ENCODE results near the gene EPHX1. TPM values are rescaled to one million over a fixed set of nuclear protein-coding genes. Genes with fewer than 3 reads are reported as not detected.

Gene EPHX1
- total RNA-seq, 1 donor from 2014 or later = 16.9 TPM

Other genes starting within 250 kb of the EPHX1 start
- gene ENAH, start 157.0 kb upstream of the EPHX1 start, total RNA-seq (ENCODE audit: insufficient read depth, low replicate concordance) = 279 TPM
- 226 TPM for gene SRP9, start 32.3 kb upstream of the EPHX1 start, total RNA-seq (ENCODE audit: insufficient read depth, low replicate concordance)
- gene TMEM63A, start 72.3 kb downstream of the EPHX1 start, total RNA-seq (ENCODE audit: insufficient read depth, low replicate concordance) = 15.9 TPM
- 2.4 TPM for gene LEFTY1, start 79.0 kb downstream of the EPHX1 start, total RNA-seq (ENCODE audit: insufficient read depth, low replicate concordance)
- gene PYCR2, start 114.1 kb downstream of the EPHX1 start, total RNA-seq (ENCODE audit: insufficient read depth, low replicate concordance) = 23.1 TPM
- 144 TPM for gene LEFTY2, start 131.1 kb downstream of the EPHX1 start, total RNA-seq (ENCODE audit: insufficient read depth, low replicate concordance)
- gene SDE2, start 189.2 kb downstream of the EPHX1 start, total RNA-seq (ENCODE audit: insufficient read depth, low replicate concordance) = 40.4 TPM

All from umbilical cord (tissue), 1 donor.